Muscle of arm (tissue), 12 donors: ENCODE data around the gene STON1. TPM values are rescaled to one million over a fixed set of nuclear protein-coding genes. Genes with fewer than 3 reads are reported as not detected.
"Not testable (repeated sequence)": the region's sequence is repeated elsewhere in the genome, so short reads cannot be mapped to it uniquely, and the experiment has no call there.

ENCODE experiments used
- DNase-seq: peaks from one replicate; pipeline ENCODE4 v3.0.0-alpha.2; 2013
- polyA plus RNA-seq, 12 donors: library from polyadenylated mRNA; unstranded; fragments of 120-200 nt; gene quantifications; one replicate each; pipeline ENCODE4 v1.2.1, GENCODE V29; 2013; ENCODE audit not compliant: insufficient read length in 12 of 12

Gene STON1
- polyA plus RNA-seq, 12 donors, result 8.8 to 37.1 (median 11.8) TPM; not detected in 1

DNA sequence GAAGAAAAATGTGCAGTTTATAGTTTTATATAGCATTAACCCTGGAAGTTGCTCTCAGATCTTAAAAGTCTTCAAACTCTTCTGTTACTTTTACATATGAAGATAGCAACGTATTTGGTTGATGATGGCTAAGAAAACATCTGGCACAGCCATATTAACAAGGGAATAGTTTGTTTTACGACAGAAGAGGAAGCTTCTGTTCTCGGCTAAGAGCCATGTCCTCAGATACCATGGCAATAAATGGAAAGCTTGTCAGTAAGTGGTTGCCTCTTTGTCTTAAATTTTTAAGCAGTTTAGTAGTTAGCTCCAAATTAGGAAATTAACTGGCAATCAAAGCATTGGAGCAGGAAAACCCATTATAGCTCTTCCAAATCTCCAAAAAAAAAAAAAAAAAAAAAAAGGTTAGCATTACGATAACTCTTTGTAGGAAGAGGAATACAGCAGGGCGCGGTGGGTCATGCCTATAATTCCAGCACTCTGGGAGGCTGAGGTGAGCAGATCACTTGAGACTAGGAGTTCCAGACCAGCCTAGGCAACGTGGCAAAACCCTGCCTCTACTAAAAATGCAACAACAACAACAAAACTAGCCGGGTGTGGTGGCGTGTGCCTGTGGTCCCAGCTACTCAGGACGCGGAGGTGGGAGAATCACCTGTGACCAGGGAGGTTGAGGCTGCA lies 4.5 kb upstream of the STON1 start:
- DNase-seq, result no peak

DNA sequence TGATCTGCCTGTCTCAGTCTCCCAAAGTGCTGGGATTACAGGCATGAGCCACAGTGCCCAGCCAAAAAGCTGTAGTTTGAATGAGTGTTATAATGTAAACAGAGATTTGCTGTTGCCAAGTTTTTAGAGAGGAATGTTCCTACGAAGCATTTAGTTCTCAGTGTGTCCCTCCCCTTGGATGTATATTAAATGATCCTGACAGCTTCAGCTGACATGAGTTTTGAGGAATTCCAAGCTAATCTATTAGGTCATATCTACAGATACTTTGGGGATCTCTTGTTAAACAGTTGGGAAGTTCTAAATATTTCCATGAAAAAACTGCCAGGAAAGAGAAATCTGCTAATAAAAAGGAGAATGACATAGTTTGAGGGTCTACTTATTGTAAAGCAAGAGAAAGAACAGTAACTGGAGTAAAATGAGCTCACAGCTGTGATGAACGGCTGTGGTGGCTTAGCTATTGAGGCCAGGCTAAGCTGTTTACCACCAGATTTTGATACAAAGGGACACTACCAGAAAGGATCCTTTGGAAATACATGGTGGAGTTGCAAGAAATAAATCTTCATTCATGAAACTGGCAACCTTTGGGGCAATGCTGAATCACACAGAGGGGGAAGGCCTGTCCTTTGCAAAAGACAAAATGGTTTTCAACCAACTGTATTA lies 2.6 kb upstream of the STON1 start:
- DNase-seq, result peak; percentile 61

DNA sequence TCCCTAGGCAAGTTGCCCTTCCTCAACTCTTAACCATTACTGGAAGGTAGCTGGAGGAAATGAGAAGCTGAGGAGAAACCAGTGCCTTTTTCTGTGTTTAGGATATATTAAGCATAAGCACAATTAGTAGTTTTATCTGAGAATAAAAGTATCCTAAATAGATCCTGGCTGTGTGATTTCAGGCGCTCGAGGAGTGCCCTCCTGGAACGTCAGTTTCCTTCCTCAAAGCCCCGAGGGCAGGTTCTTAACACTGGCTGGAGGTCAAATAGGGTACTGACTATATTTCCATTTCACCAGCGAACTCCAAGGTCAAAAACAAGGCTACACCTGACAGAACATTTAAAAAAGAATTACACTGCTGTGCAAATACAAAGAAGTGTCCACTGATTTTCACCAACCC lies 1.5 kb upstream of the STON1 start:
- no peak for DNase-seq

DNA sequence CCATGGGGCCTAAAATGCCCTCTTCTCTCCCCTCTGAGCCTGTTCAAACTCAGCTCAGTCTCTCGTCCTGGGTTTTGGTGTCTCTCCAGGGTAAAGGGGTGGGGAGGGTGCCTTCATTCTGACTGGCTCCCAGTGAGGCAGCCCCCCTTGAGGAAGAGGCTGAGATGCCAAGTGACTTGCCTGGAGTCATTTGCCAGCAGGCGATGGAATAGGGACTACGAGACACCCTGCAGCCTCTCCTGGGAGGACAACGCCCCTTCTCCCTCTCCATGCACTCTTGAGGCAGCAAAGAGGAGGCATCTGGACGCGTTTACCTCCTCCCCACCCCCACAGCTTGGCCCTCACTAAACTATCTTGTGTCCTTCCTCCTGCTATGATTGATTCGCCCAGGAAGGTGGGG lies 760 bp upstream of the STON1 start:
- no peak for DNase-seq

DNA sequence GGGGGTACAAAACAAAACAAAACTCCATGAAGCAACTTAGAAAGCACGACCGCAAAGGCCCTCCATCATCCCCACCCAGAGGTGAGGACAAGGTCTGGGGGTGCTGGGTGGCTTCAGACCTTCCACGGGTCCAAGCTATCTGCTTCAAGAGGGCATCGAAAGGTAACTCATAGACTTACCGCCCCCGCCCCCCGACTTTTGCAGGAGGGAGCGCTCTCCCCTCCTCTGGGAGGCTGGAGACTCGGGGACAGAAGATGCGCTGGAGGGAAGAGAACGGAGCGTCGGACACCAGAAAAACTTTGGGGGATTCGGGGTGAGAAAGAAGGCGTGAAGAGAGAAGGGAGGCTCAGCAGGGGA lies 300 bp upstream of the STON1 start:
- no peak for DNase-seq

DNA sequence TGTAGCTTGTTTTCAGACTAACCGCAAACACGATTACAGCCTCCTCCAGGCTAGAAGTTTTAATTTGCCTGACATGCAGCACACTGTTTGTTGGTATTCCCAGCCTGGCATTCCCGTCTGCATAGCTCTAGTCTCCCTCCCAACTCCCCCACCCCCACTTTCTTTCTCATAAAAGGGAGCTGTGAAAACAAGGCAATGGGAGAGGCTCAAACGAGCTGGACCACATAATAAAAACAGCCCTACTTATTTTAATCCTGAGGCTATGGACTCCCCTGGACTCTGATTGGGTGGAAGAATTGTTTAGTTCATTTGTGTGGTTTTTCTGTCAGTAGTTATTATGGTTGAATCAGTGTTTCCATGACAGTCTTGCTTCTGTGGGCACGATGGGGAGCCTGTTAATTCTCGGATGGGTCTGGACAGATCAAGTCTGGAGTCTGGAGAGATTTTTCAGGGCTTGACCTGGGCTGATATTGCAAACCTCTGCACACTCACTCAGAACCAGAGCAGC lies 1.2 kb downstream of the STON1 start:
- no peak for DNase-seq

DNA sequence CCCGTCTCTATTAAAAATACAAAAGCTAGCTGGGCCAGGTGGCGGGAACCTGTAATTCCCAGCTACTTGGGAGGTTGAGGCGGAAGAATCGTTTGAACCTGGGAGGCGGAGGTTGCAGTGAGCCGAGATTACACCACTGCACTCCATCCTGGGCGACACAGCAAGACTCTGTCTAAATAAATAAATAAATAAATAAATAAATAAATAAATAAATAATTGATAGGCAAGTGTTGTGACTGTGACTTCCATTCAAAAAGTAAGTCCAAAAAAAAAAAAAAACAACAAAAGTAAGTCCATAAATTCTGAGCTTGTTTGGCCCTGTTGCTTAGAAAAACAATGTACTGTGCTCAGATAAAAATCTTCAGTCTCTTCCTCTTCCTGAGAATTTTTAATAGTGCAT lies 2.2 kb downstream of the STON1 start:
- DNase-seq, result no peak

DNA sequence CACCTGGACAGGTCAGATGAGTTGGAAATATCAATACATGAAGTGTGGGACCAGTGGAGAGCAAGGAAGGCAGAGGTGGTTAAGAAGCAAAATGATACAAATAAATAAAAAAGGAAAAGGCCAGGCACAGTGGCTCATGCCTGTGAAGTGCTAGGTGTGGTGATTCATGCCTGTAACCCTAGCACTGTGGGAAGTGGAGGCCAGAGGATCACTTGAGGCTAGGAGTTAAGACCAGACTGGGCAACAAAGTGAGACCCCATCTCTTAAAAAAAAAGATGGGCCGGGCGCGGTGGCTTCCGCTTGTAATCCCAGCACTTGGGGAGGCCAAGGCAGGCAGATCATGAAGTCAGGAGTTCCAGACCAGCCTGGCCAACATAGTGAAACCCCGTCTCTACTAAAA lies 2.9 kb downstream of the STON1 start:
- no peak for DNase-seq

DNA sequence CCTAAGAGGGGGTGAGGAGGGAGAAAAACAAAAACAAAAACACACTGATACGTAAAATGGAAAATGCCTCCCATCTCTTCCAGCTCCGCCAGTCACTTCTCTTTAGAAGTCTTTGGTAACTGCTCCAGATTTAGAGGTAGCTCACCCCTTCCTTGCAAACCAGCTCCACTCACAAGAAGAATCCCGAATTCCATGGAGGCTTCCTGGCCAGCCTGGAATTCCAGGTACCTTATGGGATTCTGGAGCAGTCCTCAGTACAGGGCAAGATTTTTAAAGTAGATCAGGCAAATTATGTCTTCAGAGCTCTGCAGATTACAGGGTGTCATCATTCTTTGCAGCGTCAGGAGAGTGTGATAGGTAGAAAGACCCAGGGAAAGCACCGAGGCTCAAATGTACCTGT lies 4.8 kb downstream of the STON1 start:
- no peak for DNase-seq

DNA sequence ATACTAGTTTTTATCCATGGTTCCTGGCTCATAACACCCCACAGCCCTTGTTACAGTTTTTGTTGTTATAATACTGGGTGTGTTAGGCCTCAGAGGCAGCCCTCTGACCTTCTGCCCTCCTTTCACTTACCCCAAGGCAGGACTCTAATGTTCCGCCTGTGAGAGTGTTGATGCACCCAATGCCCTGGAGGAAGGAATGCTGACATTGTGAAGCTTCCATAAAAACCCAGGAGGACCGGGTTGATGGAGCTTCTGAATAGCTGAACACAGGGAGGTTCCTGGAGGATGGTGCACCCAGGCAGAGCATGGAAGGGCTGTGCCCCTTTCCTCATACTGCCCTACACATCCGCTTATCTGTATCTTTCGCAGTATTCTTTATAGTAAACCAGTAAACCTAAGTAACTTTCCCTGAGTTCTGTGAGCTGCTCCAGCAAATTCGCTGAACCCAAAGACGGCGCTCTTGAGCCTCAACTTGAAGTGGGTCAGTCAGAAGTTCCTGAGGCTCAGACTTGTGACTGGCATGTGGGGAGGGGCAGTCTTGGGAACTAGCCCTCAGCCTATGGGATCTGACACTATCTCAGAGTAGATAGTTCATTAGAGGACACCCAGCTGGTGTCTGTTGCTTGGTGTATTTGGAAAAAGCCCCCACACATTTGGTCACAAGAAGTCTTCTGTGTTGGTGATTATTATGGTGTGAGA lies 10.4 kb downstream of the STON1 start:
- DNase-seq, result no peak

DNA sequence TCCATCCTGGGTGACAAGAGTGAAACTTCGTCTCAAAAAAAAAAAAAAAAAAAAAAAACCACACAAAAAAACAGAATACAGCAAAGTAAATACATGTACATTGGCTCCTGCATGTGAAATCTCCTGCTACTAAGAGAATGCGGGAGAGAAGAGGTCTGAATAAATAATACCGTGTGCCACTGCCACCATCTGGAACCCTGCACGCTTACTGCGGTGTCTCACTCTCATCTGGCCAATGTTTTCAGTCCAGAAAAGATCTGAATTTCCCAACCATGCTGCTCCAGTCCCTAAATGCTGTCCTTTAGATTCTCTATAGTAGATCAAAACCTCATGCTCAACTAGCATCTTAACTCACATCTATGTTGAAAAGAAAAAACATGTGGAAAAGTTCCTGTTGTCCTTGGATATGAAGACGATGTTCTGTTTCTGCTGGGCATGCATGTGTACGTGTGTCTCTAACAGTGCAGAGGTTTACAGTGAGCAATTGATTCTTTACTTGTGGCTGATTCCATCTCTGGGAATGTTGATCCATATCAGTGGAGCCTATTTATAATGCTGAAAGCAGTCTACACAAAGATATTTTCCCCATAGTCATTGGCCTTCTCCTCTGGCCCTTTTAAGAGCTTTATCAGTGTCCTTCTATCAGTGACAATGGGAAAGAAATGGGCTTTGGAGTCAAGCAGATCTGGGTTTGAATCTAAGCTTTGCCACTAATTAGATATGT lies 11.9 kb downstream of the STON1 start:
- no peak for DNase-seq

DNA sequence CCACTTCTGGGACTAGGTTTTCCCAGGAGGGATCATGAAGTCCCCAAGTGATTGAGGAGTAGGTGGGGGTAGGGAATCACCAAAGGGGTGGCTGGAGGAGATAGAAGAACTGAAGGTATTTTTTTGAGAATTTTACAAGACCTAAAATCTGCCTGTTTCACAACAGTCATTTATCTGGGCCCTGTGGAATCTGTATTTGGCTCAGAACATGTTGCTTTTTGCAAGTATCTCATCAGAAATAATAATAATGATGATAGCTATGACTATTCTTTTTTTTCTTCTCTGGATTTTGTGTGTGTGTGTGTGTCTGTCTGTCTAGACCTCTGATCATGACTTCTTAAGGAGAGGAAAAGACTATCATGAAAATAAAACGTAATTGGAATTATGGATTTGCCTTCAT lies 13.9 kb downstream of the STON1 start:
- DNase-seq, result no peak

DNA sequence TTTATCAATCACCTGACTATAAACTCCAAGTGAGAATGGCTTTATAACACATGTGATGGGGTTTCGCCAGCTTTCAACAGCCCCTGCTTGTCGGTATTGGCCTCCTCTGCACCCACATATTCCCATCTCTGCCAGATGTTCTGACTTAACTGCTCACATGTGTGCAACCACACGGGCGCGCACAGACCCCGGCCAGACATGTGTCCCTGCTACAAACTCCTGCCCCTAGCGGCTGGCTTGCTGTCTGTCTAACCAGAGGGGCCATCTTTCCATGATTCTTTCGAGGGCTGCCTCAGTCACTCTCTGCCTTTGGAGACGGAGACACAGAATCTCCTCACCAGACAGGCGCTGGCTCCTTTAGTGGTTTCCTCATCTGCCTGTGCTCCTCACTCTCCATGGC lies 15.3 kb downstream of the STON1 start:
- no peak for DNase-seq

DNA sequence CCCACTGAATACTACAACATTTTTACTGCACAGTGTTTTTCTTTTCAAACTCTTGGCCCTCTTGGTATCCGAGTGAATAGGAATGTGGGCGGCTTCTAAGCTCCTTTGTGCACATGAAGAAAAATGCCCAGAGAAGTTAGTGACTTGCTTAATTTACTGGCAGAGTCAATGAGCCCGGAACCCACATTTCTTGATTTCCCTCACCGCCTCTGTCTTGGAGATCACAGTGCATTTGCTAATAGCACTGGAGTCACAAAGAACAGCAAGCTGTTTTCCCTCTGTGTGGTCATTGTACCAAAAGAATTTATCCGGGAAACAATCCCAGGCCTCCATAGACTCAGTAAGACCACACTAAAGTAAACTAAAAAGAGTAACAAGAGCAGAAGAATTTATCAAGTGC lies 18.9 kb downstream of the STON1 start:
- no peak for DNase-seq

DNA sequence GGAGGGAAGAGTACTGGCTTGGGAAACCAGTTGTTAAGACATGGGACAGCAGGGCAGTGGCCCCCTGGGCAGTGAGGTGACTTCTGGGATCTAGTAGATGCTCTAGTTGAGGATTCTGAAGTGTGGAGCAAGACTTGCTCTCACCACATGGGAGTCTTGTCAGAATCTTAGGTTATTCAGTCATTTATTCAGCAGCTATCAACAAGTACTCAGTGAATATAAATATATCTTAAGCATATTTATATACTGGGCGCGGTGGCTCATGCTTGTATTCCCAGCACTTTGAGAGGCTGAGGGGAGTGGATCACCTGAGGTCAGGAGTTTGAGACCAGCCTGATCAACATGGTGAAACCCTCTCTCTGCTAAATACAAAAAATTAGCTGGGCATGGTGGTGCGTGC lies 20.0 kb downstream of the STON1 start:
- DNase-seq, result no peak

DNA sequence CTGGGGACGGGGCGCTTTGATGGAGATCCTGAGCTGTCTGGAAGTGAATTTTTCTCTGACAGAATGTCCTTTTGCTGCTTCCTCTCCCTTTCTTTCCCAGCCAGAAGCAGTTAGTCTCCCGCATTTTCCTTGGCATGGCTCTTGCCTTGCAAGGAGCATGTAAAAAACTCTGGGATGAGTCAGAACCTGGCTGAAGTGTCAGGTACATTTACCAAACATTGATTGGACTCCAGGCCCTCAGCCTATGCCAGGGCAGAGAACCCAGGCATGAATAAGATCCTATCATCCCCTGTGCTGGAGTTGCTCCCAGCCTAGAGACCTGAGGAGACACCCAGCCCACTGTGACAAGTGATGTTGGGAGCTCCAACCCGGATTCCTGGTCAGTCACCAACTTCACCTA lies 21.6 kb downstream of the STON1 start:
- DNase-seq, result no peak

DNA sequence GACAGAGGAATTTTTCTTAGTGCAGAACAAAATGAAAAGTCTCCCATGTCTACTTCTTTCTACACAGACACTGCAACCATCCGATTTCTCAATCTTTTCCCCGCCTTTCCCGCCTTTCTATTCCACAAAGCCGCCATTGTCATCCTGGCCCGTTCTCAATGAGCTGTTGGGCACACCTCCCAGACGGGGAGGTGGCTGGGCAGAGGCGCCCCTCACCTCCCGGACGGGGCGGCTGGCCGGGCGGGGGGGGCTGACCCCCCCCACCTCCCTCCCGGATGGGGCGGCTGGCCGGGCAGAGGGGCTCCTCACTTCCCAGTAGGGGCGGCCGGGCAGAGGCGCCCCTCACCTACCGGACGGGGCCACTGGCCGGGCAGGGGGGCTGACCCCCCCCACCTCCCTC lies 25.1 kb downstream of the STON1 start:
- DNase-seq, result not testable (repeated sequence)

DNA sequence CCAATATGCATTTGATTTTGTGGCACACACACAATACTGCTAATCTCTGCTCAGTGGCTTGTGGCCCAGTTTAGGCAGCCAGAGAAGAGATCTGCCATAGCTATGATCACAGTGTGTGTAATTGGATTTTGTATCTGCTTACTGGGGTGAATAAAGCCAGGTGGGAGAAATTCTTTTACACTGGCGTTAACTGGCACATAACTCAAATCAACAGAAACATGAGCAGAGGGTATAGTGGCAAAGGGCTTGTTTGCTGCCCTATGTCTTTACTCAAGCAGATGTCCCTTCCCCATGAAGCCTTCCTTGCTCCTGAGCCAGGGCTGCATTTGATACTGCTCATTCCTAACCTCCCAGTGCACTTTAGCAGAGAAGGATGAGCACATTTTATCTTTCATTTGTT lies 28.5 kb downstream of the STON1 start:
- DNase-seq, result no peak

DNA sequence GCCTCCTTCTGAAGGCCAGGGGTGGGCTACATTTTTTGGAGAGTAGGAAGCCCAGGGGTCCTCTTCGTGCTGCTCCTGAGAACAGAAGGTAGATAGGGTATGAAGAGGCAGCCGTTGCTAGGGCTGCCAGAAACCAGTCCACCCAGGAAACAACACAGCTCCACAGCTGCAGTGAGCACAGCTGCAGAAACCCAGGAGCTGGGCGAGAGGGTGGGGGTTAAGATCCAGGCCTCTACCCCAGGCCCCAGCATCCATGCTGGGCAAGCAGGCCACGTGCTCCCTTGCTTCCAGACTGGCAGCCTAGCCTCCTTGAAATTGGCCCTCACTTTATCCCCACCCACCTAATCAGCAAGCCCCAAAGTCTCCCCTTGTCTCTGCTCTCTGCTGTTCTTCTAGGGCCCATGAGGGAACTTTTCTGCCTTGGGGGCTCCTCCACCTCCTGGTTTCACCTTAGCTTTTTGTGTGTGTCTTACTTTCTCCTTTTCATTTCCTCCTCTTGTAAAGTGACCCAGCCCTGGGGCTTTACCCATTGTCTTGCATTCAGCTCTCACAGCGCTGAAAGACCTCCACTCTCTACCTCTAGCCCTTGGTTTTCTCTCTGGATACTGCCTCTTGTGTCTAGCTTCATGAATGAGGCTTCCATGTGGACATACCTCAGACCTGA lies 30.7 kb downstream of the STON1 start:
- no peak for DNase-seq

DNA sequence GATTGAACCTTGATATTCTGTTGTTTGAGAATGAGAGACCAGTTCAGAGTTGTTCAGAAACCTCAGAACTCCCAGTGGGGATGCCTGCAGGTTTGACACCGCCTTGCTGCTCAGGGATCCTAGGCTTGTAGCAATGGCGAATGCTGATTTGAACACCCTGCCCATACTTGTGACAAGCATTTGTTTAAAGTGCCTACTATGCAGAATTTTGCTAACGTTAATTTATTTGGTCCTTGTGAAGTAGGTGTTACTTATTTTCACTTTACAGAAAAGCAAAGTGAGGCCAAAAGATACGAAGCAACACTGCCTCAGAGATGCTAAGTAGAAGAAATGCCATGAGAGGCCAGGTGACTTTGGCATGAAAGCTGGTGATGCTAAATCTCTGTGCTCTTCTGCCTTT lies 32.3 kb downstream of the STON1 start:
- no peak for DNase-seq

DNA sequence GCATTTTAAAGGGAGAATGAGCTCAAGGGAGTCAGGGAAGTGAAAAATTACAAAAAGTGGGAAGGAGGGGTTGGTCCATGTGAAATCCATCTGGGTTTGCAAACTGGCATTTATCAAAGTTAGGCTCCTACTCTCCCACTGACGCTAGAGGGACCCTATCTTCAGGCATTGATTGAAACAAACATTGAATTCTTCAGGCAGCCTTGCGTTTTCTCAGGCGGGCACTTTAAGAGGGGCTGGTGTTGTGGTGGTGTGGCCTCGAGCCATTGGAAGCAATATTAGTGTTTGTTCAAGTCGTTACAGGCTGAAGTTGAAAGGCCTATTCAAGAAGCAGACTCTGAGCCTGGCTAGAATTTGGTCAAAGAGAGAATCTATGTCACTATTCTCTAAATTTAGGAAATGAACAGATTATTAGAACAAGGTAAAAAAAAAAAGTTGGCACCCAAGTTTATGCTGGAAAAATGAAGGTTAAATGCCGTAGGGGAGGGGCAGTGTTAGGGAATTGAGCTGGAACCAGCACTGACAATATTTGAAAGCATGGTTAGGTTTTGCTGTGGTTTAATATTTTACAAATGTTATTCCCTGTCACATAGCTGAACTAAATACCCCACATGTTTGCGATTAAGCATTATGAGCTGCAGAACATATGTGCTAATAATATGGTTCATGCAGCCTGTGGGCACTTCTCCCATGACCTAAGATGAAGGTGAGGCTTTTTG lies 36.8 kb downstream of the STON1 start:
- DNase-seq, result no peak
